ENCODE results near the gene NPSR1.

Gene NPSR1

GRCh38 chr7:34653787-34654186 is 4.2 kb upstream of the NPSR1 start:
- DNase-seq (ENCODE audit: low read depth, low spot score) = no peak
- no peak for TF ChIP-seq CTCF (IDR thresholded peaks at IDR 0.05; ENCODE audit: insufficient read depth, low read length, missing control alignments)
- ChIA-PET CTCF (no interaction called here), POLR2A (no interaction called here)
- no peak overlapping the region for H3K4me3 ChIP-seq (ENCODE audit: low read depth, low read length)

DNA sequence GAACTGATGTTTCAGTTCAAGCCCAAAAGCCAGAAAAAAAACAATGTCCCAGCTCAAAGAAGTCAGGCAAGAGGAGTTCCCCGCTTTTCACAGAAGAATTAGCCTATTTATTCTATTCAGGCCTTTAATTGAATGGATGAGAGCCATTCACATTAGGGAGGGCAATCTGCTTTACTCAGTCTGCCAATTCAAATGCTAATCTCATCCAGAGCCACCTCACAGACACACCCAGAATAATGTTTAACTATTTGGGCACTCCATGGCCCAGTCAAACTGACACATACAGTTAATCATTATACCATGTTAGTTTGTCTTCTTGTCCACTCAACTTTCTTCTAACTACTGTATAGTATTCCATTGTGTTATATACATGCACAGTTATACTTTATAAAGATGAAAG is 2.6 kb upstream of the NPSR1 start:
- CTCF ChIA-PET = no interaction called here
- DNase-seq (ENCODE audit: low read depth, low spot score) = no peak
- no peak overlapping the region for H3K4me3 ChIP-seq (ENCODE audit: low read depth, low read length)
- no peak for TF ChIP-seq CTCF (IDR thresholded peaks at IDR 0.05; ENCODE audit: insufficient read depth, low read length, missing control alignments)
- POLR2A ChIA-PET = no interaction called here

DNA sequence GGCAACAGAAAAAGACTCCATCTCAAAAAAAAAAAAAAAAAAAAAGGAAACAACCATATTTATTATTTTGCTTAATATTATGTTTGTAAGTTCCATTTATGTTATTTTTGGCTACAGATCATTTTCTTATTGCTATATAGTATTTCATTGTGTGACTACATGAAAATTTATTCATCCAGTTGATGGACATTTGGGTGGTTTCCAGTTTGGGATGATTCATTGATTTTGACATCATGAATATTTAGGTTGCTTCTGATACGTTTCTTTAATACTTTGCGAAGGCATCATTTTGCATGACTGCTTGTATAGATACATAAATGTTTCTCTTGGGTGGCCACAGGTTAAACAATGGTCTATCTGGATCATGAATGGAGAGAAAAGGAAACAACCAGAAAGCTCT is 2.0 kb upstream of the NPSR1 start:
- POLR2A ChIA-PET = no interaction called here
- no peak overlapping the region for H3K4me3 ChIP-seq (ENCODE audit: low read depth, low read length)
- DNase-seq (ENCODE audit: low read depth, low spot score) = no peak
- CTCF ChIA-PET = no interaction called here
- no peak for TF ChIP-seq CTCF (IDR thresholded peaks at IDR 0.05; ENCODE audit: insufficient read depth, low read length, missing control alignments)

DNA sequence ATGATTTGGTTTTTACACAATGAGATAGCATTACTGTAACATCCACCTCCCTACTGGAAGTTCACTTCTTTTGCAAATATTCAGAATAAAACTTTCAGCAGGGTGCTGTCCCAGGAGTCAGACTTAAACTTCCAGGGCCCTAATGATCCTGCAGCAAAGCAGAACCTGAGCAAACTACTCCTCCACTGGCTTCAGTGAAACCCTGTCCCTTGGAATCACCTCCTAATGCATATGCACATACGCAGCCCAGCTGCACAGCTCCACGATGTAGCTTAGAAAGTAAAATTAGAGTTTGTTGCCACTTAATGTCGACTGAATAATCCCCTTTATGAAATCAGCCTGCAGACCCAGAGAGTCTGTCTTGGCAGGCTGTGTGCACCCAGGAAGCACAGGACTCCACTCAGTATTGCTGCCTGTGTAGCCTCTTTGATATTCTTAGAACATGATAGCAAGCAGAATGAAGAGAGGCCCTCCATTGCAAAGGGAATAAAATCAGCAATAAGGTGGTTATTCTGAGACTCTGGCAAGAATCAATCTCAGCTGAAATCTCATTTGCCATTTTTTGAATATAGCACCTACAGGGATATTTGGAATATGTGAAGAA is 1.6 kb downstream of the NPSR1 start:
- TF ChIP-seq CTCF (IDR thresholded peaks at IDR 0.05; ENCODE audit: insufficient read depth, low read length, missing control alignments) = no peak
- no peak overlapping the region for H3K4me3 ChIP-seq (ENCODE audit: low read depth, low read length)
- no peak for DNase-seq (ENCODE audit: low read depth, low spot score)
- ChIA-PET POLR2A (no interaction called here), CTCF (interaction anchor here (1.1 kb wide), 1 partner anchor 16 kb away, joined by 3 read pairs; no protein-coding TSS in a partner anchor)

- TF ChIP-seq CTCF (IDR thresholded peaks at IDR 0.05; ENCODE audit: insufficient read depth, low read length, missing control alignments) = no peak
Measured at GRCh38 chr7:34662058-34662708, 4.2 kb downstream of the NPSR1 start.

DNA sequence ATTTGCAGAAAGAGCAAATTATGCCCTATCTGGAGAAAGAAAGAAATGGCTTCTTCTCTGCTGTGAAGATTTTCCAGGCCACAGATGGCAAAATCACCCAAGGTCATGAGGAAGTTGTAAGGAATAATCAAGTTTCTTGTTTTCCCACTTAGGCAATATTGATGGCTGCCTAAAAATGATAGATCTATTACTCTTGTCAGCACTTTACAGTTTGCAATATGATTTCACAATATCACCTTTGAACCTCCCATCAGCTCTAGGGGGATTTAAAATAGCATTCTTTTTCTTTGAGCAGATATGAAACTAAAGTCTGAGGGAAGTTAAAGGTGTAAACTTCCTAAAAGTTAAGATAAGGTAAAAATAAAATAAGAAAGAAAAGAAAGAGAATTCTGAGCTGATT is 6.7 kb downstream of the NPSR1 start:
- no peak for DNase-seq (ENCODE audit: low read depth, low spot score)
- CTCF ChIA-PET = interaction anchor here (1.6 kb wide), 1 partner anchor 11 kb away, joined by 4 read pairs; no protein-coding TSS in a partner anchor
- H3K4me3 ChIP-seq (ENCODE audit: low read depth, low read length) = no peak overlapping the region
- POLR2A ChIA-PET = no interaction called here
- TF ChIP-seq CTCF (IDR thresholded peaks at IDR 0.05; ENCODE audit: insufficient read depth, low read length, missing control alignments) = no peak

More at GRCh38 chr7:34662058-34662708, 4.2 kb downstream of the NPSR1 start:
- POLR2A ChIA-PET = no interaction called here
- no peak overlapping the region for H3K4me3 ChIP-seq (ENCODE audit: low read depth, low read length)
- no peak for DNase-seq (ENCODE audit: low read depth, low spot score)
- CTCF ChIA-PET = no interaction called here

Data from AG04449 (cell line).